ENCODE data around the gene SETX. TPM values are rescaled to one million over a fixed set of nuclear protein-coding genes. Genes with fewer than 3 reads are reported as not detected.

SETX gene
- total RNA-seq, 2 experiments from 2014 or later, result 67.9 to 79.2 TPM

DNA sequence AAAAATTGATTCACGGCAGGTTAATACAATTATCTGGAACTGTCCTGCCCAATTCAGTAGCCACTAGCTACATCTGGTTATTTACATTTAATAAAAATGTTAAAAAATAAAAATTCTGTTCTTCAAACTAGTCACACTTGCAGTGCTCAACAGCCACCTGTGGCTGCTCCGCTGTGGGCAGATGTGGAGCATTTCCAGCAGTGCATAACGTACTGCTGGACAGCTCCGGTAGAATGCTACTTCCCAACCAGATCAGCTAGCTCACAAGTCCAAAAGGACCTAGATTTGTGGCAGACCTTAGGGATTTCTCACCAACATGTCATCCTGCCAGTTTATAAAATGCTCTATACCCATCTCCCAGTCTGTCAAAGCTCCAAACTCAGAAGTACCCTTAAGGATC lies 42.8 kb downstream of the SETX start:
- Histone ChIP-seq H2AFZ (ENCODE audit: low read length) (no peak overlapping the region), H3K79me2 (ENCODE audit: insufficient read depth, low read depth, low read length) (peaks cover 7% of the 10 kb centered on the region; the same call in 1 of the 2 replicates), H3K27ac (ENCODE audit: low read depth, low read length, poor library complexity, severe bottlenecking) (no peak overlapping the region), H4K20me1 (ENCODE audit: insufficient read depth, low read length) (no peaks in the 10 kb centered on the region), H3K4me2 (ENCODE audit: low read length) (no peak overlapping the region), H3K9me2 (ENCODE audit: insufficient read depth, low read length) (no peaks in the 10 kb centered on the region), H3K9me3 (ENCODE audit: low read length) (no peaks in the 10 kb centered on the region), H3K4me3 (ENCODE audit: low read depth, low read length, poor library complexity, severe bottlenecking) (no peak overlapping the region), H3K36me3 (ENCODE audit: insufficient read depth, low read length) (peaks cover 85% of the 10 kb centered on the region), H3K4me1 (ENCODE audit: insufficient read depth, low read length, poor library complexity, severe bottlenecking) (no peaks in the 10 kb centered on the region)
- BruUV-seq (replicated peaks), result no TSS peak
- ChIA-PET POLR2A (no interaction called here), CTCF (ENCODE audit: unreplicated experiment) (no interaction called here)
- no peak for DNase-seq (ENCODE audit: low spot score)
- intact Hi-C loops (cut with micrococcal nuclease; ENCODE audit: unreplicated experiment), result no loop called here
- TF ChIP-seq, protein P1, sequence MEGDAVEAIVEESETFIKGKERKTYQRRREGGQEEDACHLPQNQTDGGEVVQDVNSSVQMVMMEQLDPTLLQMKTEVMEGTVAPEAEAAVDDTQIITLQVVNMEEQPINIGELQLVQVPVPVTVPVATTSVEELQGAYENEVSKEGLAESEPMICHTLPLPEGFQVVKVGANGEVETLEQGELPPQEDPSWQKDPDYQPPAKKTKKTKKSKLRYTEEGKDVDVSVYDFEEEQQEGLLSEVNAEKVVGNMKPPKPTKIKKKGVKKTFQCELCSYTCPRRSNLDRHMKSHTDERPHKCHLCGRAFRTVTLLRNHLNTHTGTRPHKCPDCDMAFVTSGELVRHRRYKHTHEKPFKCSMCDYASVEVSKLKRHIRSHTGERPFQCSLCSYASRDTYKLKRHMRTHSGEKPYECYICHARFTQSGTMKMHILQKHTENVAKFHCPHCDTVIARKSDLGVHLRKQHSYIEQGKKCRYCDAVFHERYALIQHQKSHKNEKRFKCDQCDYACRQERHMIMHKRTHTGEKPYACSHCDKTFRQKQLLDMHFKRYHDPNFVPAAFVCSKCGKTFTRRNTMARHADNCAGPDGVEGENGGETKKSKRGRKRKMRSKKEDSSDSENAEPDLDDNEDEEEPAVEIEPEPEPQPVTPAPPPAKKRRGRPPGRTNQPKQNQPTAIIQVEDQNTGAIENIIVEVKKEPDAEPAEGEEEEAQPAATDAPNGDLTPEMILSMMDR (conservative IDR thresholded peaks at IDR 0.05; ENCODE audit: low read length), result no peak
- no peak for TF ChIP-seq EZH2phosphoT487 (IDR thresholded peaks at IDR 0.05; ENCODE audit: borderline replicate concordance, low read depth, low read length)

DNA sequence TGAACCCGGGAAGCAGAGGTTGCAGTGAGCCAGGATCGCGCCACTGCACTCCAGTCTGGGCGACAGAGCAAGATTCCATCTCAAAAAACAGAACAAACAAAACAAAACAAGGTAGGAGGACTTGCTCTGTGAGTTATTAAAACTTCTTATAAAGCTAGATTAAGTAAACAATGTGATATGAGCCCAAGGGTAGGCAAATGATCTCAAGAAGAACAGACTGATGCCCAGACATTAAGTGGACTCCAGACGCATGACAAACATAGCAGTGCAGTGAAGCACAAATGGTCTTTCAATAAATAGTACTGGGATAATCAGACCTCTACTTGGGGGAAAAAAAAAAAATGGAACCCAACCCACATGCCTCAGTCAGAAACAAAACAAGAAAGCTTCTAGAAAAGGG lies 45.7 kb downstream of the SETX start:
- Histone ChIP-seq H2AFZ (ENCODE audit: low read length) (no peak overlapping the region), H3K27ac (ENCODE audit: low read depth, low read length, poor library complexity, severe bottlenecking) (no peak overlapping the region), H3K9me2 (ENCODE audit: insufficient read depth, low read length) (no peaks in the 10 kb centered on the region), H3K4me1 (ENCODE audit: insufficient read depth, low read length, poor library complexity, severe bottlenecking) (no peaks in the 10 kb centered on the region), H3K9me3 (ENCODE audit: low read length) (no peaks in the 10 kb centered on the region), H3K36me3 (ENCODE audit: insufficient read depth, low read length) (peaks cover 92% of the 10 kb centered on the region), H4K20me1 (ENCODE audit: insufficient read depth, low read length) (no peaks in the 10 kb centered on the region), H3K4me2 (ENCODE audit: low read length) (no peak overlapping the region), H3K79me2 (ENCODE audit: insufficient read depth, low read depth, low read length) (peaks cover 7% of the 10 kb centered on the region; the same call in 1 of the 2 replicates), H3K4me3 (ENCODE audit: low read depth, low read length, poor library complexity, severe bottlenecking) (no peak overlapping the region)
- BruUV-seq (replicated peaks), result no TSS peak
- CTCF ChIA-PET (ENCODE audit: unreplicated experiment), result interaction anchor here (0.5 kb wide), 1 partner anchor 68 kb away, joined by 3 read pairs; no protein-coding TSS in a partner anchor
- intact Hi-C loops (cut with micrococcal nuclease; ENCODE audit: unreplicated experiment), result no loop called here
- POLR2A ChIA-PET, result no interaction called here
- no peak for TF ChIP-seq EZH2phosphoT487 (IDR thresholded peaks at IDR 0.05; ENCODE audit: borderline replicate concordance, low read depth, low read length)
- TF ChIP-seq, protein P1 (conservative IDR thresholded peaks at IDR 0.05; ENCODE audit: low read length), result no peak
- no peak for DNase-seq (ENCODE audit: low spot score)

GRCh38 chr9:132301521-132301920 lies 53.3 kb downstream of the SETX start:
- H3K4me3 ChIP-seq (ENCODE audit: low read depth, low read length, poor library complexity, severe bottlenecking), result no peak overlapping the region
- no peak overlapping the region for H3K27ac ChIP-seq (ENCODE audit: low read depth, low read length, poor library complexity, severe bottlenecking)
- no peak overlapping the region for H3K4me2 ChIP-seq (ENCODE audit: low read length)
- ChIA-PET CTCF (ENCODE audit: unreplicated experiment) (no interaction called here), POLR2A (interaction anchor here (1.0 kb wide), 1 partner anchor 15 kb away, joined by 3 read pairs; no protein-coding TSS in a partner anchor)
- H3K4me1 ChIP-seq (ENCODE audit: insufficient read depth, low read length, poor library complexity, severe bottlenecking), result no peaks in the 10 kb centered on the region
- no peaks in the 10 kb centered on the region for H4K20me1 ChIP-seq (ENCODE audit: insufficient read depth, low read length)
- DNase-seq (ENCODE audit: low spot score), result no peak
- no TSS peak for BruUV-seq (replicated peaks)
- H3K79me2 ChIP-seq (ENCODE audit: insufficient read depth, low read depth, low read length), result no peaks in the 10 kb centered on the region
- intact Hi-C loops (cut with micrococcal nuclease; ENCODE audit: unreplicated experiment), result no loop called here
- peaks cover 88% of the 10 kb centered on the region for H3K36me3 ChIP-seq (ENCODE audit: insufficient read depth, low read length)
- no peaks in the 10 kb centered on the region for H3K9me2 ChIP-seq (ENCODE audit: insufficient read depth, low read length)
- no peak overlapping the region for H2AFZ ChIP-seq (ENCODE audit: low read length)
- H3K9me3 ChIP-seq (ENCODE audit: low read length), result no peaks in the 10 kb centered on the region
- no peak for TF ChIP-seq EZH2phosphoT487 (IDR thresholded peaks at IDR 0.05; ENCODE audit: borderline replicate concordance, low read depth, low read length)

Data from OCI-LY7 (cell line).